Measurements from ENCODE around the gene HOXA3. TPM values are rescaled to one million over a fixed set of nuclear protein-coding genes. Genes with fewer than 3 reads are reported as not detected.

Gene HOXA3
- total RNA-seq, 1 donor from 2014 or later: 2.4 TPM

Other genes with a start within 250 kb of the HOXA3 start
- 0.17 and 0.63 TPM in 2 replicates for gene HOXA1, start 56.6 kb downstream of the HOXA3 start, total RNA-seq
- 0.43 and 1.3 TPM in 2 replicates for gene HOXA2, start 49.9 kb downstream of the HOXA3 start, total RNA-seq
- gene HOXA4, start 21.8 kb downstream of the HOXA3 start, total RNA-seq: 0.34 and 0.47 TPM in 2 replicates
- 10.3 and 26.0 TPM in 2 replicates for gene HOXA5, start 8.9 kb downstream of the HOXA3 start, total RNA-seq
- 0.09 and 0.16 TPM in 2 replicates for gene HOXA6, start 4.8 kb downstream of the HOXA3 start, total RNA-seq
- under 0.01 TPM in 1 of 2 replicates, not detected in the other for gene HOXA7, start 4.1 kb upstream of the HOXA3 start, total RNA-seq
- not detected in 2 replicates for gene HOXA9, start 13.0 kb upstream of the HOXA3 start, total RNA-seq
- gene HOXA10, start 21.7 kb upstream of the HOXA3 start, total RNA-seq: under 0.01 TPM in 1 of 2 replicates, not detected in the other
- gene HOXA11, start 32.6 kb upstream of the HOXA3 start, total RNA-seq: 0.16 TPM in 1 of 2 replicates, not detected in the other
- not detected in 2 replicates for gene HOXA13, start 47.5 kb upstream of the HOXA3 start, total RNA-seq
- not detected in 2 replicates for gene EVX1, start 90.2 kb upstream of the HOXA3 start, total RNA-seq

Data from bronchial smooth muscle cell (primary cell).